GM23248 (cell line): ENCODE measurements around the gene COL16A1. TPM values are rescaled to one million over a fixed set of nuclear protein-coding genes. Genes with fewer than 3 reads are reported as not detected.

Experiments
- DNase-seq: peaks from one replicate; pipeline ENCODE4 v3.0.0-alpha.2; 2015
- H2AFZ ChIP-seq: fragments of 200-600 bp; sonication (generic); 2 replicates; pipeline ENCODE4 v1.6.1; 2016; ENCODE audit warnings: antibody characterized with exemption
- H3F3A ChIP-seq: fragments of 200-600 bp; sonication (generic); 2 replicates; pipeline ENCODE4 v1.6.1; 2016; ENCODE audit warnings: mild to moderate bottlenecking, antibody characterized with exemption, mixed run types; ENCODE audit not compliant: insufficient read depth
- H3K27ac ChIP-seq: fragments of 200-600 bp; sonication (generic); 2 replicates; pipeline ENCODE4 v1.5.1; 2016; ENCODE audit warnings: mild to moderate bottlenecking
- H3K27me3 ChIP-seq: fragments of 200-600 bp; sonication (generic); replicated peaks from 2 replicates; pipeline ENCODE4 v1.6.1; 2016; ENCODE audit warnings: mild to moderate bottlenecking; ENCODE audit not compliant: insufficient read depth
- H3K36me3 ChIP-seq: fragments of 200-600 bp; sonication (generic); 2 replicates; pipeline ENCODE4 v1.6.1; 2016; ENCODE audit warnings: low read depth, mild to moderate bottlenecking
- H3K4me1 ChIP-seq: fragments of 200-600 bp; sonication (generic); 2 replicates; pipeline ENCODE4 v1.6.1; 2016; ENCODE audit warnings: mild to moderate bottlenecking; ENCODE audit not compliant: insufficient read depth
- H3K4me2 ChIP-seq: fragments of 200-600 bp; sonication (generic); one replicate; pipeline ENCODE4 v1.6.1; 2016; ENCODE audit warnings: mild to moderate bottlenecking; ENCODE audit not compliant: unreplicated experiment
- H3K4me3 ChIP-seq: fragments of 200-600 bp; sonication (generic); 2 replicates; pipeline ENCODE4 v1.5.1; 2016; ENCODE audit warnings: mild to moderate bottlenecking
- H3K79me2 ChIP-seq: fragments of 200-600 bp; sonication (generic); 2 replicates; pipeline ENCODE4 v1.6.1; 2016; ENCODE audit warnings: mild to moderate bottlenecking; ENCODE audit not compliant: insufficient read depth
- H3K9ac ChIP-seq: fragments of 200-600 bp; sonication (generic); 2 replicates; pipeline ENCODE4 v1.6.1; 2016; ENCODE audit warnings: mild to moderate bottlenecking
- H3K9me2 ChIP-seq: fragments of 200-600 bp; sonication (generic); 2 replicates; pipeline ENCODE4 v1.6.1; 2016; ENCODE audit warnings: mixed run types, mild to moderate bottlenecking, moderate library complexity; ENCODE audit not compliant: insufficient read depth
- H3K9me3 ChIP-seq: fragments of 200-600 bp; sonication (generic); one replicate; pipeline ENCODE4 v1.6.1; 2017; ENCODE audit warnings: low read depth
- H4K20me1 ChIP-seq: fragments of 200-600 bp; sonication (generic); 2 replicates; pipeline ENCODE4 v1.6.0; 2016; ENCODE audit not compliant: insufficient read depth
- EZH2 ChIP-seq: fragments of 200-600 bp; sonication (generic); IDR thresholded peaks from 2 replicates; pipeline ENCODE4 v1.6.1; 2018; ENCODE audit warnings: antibody characterized with exemption, mild to moderate bottlenecking; ENCODE audit not compliant: insufficient read depth, poor library complexity, severe bottlenecking
- EZH2phosphoT487 ChIP-seq: fragments of 200-600 bp; sonication (generic); IDR thresholded peaks from 2 replicates; pipeline ENCODE4 v1.6.1; 2018; ENCODE audit warnings: antibody characterized with exemption, moderate library complexity, mild to moderate bottlenecking, low read depth; ENCODE audit not compliant: insufficient read depth
- whole genome bisulfite sequencing, 2 experiments: methylation state at CpG; one replicate each; pipeline ENCODE4 v1.1.6; 2015 to 2017; ENCODE audit warnings: low lambda C conversion rate in 2 of 2, low coverage in 1 of 2; ENCODE audit errors: missing lambda C conversion rate in 2 of 2; 5-methylcytosine and 5-hydroxymethylcytosine counted together
- in situ Hi-C: fragments of 300-500 bp; cut with MboI; formaldehyde crosslinking; loops from 2 replicates; pipeline ENCODE4 v1.15.0; 2020
- polyA plus RNA-seq: library from polyadenylated mRNA; unstranded; fragments of >200 nt; fragmentation: Nextera tagmentation; extraction: Ambion mirVana; gene quantifications from 2 replicates; pipeline ENCODE4 v1.2.1, GENCODE V29; 2016
- total RNA-seq: library from RNA; depleted of rRNA; stranded (reverse); fragments of >200 nt; shearing (Covaris generic); gene quantifications from 2 replicates; pipeline ENCODE4 v1.2.3, GENCODE V29; 2014

The COL16A1 gene
- total and polyA plus RNA-seq, 2 experiments from 2014 or later = 67.3 to 247 TPM

DNA sequence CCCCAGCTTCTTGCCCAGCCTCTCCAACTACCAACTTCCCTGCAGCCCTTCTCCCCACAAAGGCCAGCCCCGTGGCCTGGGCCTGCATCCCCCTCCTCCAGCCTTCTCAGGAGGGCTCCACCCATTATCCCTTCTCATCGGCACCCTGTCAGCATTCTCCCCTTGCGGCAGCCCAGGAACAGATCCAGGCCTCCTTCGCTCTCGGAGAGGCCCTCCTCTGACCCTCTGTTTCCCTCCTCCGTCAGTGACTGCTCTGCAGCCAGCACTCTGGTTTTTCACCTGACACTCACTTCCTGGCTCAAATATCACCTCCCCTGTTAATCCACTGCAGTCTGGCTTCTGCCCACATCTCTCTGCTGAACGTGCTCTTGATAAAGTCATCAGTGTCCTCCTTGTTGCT, 42.9 kb upstream of the COL16A1 start:
- Histone ChIP-seq H3K79me2 (no peaks in the 10 kb centered on the region), H3K4me2 (no peak overlapping the region), H3K27me3 (no peaks in the 10 kb centered on the region), H3K4me1 (peaks cover 18% of the 10 kb centered on the region), H3F3A (peaks cover 4% of the 10 kb centered on the region; the same call in 1 of the 2 replicates), H3K4me3 (no peak overlapping the region), H3K9me3 (no peaks in the 10 kb centered on the region), H3K36me3 (no peaks in the 10 kb centered on the region), H2AFZ (no peak overlapping the region), H3K9me2 (no peaks in the 10 kb centered on the region), H4K20me1 (no peaks in the 10 kb centered on the region), H3K9ac (no peak overlapping the region), H3K27ac (no peak overlapping the region)
- in situ Hi-C loops = no loop called here
- no peak for DNase-seq
- WGBS, 2 experiments = 71 to 72% methylated on average over 7 of the region's 7 CpGs
- TF ChIP-seq EZH2phosphoT487 (no peak), EZH2 (no peak)

DNA sequence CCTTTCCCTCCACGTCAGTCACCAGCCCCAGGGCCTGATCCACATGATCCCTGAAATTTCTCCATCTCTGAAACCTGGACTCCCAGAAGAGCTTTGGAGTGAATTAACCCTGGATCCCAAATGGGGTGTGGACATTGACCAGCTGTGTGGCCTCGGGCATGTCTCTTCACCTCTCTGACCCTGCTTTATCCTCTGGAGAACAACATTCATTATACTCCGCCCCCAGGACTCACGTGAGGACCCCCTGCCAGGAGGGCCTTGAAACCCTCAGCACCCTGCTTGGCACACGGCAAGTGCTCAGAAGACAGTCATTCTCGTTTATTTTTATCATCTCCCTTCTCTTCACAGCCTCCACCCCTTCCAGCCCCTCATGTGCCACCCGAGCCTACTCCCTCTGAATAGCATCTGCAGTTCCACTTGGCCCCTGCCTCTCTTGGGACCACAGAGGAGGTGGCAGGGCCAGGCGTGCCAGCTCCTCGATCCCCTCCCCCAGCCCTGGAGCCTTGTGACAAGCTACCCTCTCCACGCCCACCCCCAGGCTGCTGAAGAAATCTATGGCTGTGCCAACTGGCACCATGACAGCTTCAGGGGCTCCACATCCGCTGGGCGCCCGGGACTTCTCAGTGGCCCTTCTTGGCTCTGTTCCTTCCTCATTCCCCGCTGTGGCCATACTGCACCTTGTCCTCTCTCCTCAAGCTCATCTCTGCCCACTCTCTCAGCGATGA, 42.3 kb upstream of the COL16A1 start:
- H3K9me3 ChIP-seq = no peaks in the 10 kb centered on the region
- no peaks in the 10 kb centered on the region for H3K27me3 ChIP-seq
- H3K4me1 ChIP-seq = peaks cover 14% of the 10 kb centered on the region
- no peak for DNase-seq
- no peak overlapping the region for H3K9ac ChIP-seq
- H4K20me1 ChIP-seq = no peaks in the 10 kb centered on the region
- in situ Hi-C loops = no loop called here
- no peaks in the 10 kb centered on the region for H3K36me3 ChIP-seq
- TF ChIP-seq EZH2phosphoT487 (no peak), EZH2 (no peak)
- no peak overlapping the region for H3K4me2 ChIP-seq
- peaks cover 2% of the 10 kb centered on the region; the same call in 1 of the 2 replicates for H3F3A ChIP-seq
- H3K27ac ChIP-seq = no peak overlapping the region
- no peaks in the 10 kb centered on the region for H3K9me2 ChIP-seq
- no peaks in the 10 kb centered on the region for H3K79me2 ChIP-seq
- H3K4me3 ChIP-seq = no peak overlapping the region
- 45 to 51% methylated on average over 15 of the region's 15 CpGs for WGBS, 2 experiments
- no peak overlapping the region for H2AFZ ChIP-seq

DNA sequence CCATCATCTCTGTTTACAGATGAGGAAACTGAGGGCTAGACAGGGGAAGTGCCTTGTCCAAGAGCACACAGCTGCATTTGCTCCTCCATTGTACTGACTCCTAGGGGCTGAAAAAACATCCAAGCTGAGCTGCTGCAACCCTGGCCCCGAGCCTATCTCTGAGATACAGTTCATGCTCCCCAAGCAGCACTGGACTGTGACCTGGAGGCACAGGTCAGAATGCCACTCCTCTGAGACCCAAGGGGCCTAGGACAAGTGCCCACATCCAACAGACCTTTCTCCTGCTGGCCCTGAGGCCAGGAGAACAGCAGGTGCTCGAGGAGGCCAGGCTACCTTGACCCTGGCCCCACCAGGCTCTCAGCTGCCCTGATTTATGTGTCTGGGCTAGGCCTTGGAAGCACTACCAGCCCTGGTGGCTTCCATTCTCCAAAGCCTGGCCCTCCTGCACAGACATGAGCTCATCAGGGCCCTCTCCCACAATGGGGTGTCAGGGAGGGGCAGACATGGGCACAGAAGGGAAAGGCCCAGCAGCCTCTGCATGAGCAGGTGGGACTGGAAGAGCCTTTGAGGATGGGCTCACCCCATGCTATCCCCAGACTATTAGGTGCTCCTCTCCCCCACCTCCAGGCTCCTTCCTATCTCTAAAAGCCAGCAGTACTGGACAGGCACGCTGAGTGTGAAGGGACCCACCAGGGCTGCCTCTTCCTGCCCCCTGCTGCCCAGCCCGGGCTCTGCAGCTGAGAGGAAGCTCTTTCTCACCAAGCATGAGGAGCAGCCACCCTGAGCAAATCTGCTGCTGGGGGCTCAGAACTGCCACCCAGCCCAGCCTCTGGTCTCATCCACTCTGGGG, 41.5 kb upstream of the COL16A1 start:
- TF ChIP-seq EZH2 (no peak), EZH2phosphoT487 (no peak)
- DNase-seq = peak; percentile 80
- WGBS, 2 experiments = 46 to 47% methylated on average over 4 of the region's 4 CpGs
- H2AFZ ChIP-seq = no peak overlapping the region
- H3K9me3 ChIP-seq = no peaks in the 10 kb centered on the region
- no peak overlapping the region for H3K4me3 ChIP-seq
- no peaks in the 10 kb centered on the region for H3K27me3 ChIP-seq
- no peak overlapping the region for H3K27ac ChIP-seq
- H3K9me2 ChIP-seq = no peaks in the 10 kb centered on the region
- H3K36me3 ChIP-seq = no peaks in the 10 kb centered on the region
- no peaks in the 10 kb centered on the region for H4K20me1 ChIP-seq
- peaks cover 6% of the 10 kb centered on the region; the same call in 1 of the 2 replicates for H3K4me1 ChIP-seq
- no peak overlapping the region for H3K4me2 ChIP-seq
- H3K9ac ChIP-seq = no peak overlapping the region
- in situ Hi-C loops = no loop called here
- H3F3A ChIP-seq = no peaks in the 10 kb centered on the region
- H3K79me2 ChIP-seq = no peaks in the 10 kb centered on the region

DNA sequence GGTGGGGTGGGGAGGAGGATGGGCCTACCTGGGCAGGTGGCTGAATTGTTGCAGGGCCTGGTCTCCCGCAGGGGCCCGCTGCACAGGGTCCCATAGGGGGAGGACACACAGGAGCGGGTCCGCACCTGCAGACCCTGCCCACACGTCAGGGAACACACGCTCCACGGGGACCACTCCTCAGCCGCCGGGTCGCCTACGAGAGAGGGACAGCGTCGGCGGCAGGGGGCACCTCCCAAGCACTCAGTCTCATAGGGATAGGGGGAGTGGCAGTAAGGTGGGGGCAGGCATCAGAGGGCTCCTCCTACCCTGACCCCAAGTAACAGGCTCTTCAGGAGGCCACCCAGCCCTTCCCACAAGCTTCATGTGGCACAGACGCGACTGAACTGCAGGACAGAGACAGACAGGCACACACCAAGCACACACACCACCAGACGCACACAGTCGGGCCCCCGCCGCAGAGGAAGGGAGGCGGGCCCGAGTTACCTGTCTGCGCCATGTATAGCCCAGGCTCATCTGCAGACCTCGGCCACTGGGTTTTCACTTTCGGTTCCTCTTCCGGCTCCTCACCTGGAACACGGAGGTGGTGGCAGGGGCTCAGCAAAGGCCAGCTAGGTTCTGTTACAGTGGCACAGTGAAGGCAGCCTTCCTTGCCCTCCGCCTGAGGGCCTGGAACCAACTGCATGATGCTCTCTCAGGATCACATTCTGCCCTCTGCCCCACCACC, 40.5 kb upstream of the COL16A1 start:
- TF ChIP-seq EZH2phosphoT487 = no peak
- no peak for TF ChIP-seq EZH2
- H3K36me3 ChIP-seq = no peaks in the 10 kb centered on the region
- H3K9me2 ChIP-seq = no peaks in the 10 kb centered on the region
- no peaks in the 10 kb centered on the region for H4K20me1 ChIP-seq
- 92 to 94% methylated on average over 28 of the region's 28 CpGs for WGBS, 2 experiments
- H3K4me1 ChIP-seq = 0 out of 2 replicates have a peak, but pooled peaks cover 5% of the 10 kb centered on the region
- no peak for DNase-seq
- no peak overlapping the region for H3K4me3 ChIP-seq
- H3K9ac ChIP-seq = no peak overlapping the region
- in situ Hi-C loops = no loop called here
- H3K27me3 ChIP-seq = no peaks in the 10 kb centered on the region
- H3K9me3 ChIP-seq = no peaks in the 10 kb centered on the region
- no peak overlapping the region for H3K4me2 ChIP-seq
- no peak overlapping the region for H2AFZ ChIP-seq
- no peak overlapping the region for H3K27ac ChIP-seq
- H3F3A ChIP-seq = no peaks in the 10 kb centered on the region
- H3K79me2 ChIP-seq = no peaks in the 10 kb centered on the region
